HepG2 (cell line): ENCODE results near the gene SNAPIN. TPM values are rescaled to one million over a fixed set of nuclear protein-coding genes. Genes with fewer than 3 reads are reported as not detected.
A peak's percentile ranks its signal among the peaks of the same experiment; 100 is the strongest.

ENCODE experiments used
- ADNP ChIP-seq: sonication (generic); formaldehyde crosslinking; IDR thresholded peaks from 2 replicates; pipeline ENCODE4 v1.4.0; 2020; ENCODE audit warnings: missing genetic modification reagents
- AGO2 ChIP-seq: fragments of 200-400 bp; formaldehyde crosslinking; optimal IDR thresholded peaks from 2 replicates; pipeline ENCODE3; 2017; ENCODE audit warnings: mild to moderate bottlenecking, low read depth, low read length, moderate library complexity
- CERS6 ChIP-seq: sonication (generic); formaldehyde crosslinking; IDR thresholded peaks from 2 replicates; pipeline ENCODE4 v1.5.0; 2020; ENCODE audit warnings: missing genetic modification reagents
- EZH2 ChIP-seq: conservative IDR thresholded peaks from 2 replicates; pipeline ENCODE4 v1.6.1; 2012; ENCODE audit warnings: mild to moderate bottlenecking, low read depth, low read length, moderate library complexity
- FOSL2 ChIP-seq: sonication (generic); formaldehyde crosslinking; IDR thresholded peaks from 2 replicates; pipeline ENCODE4 v1.4.0; 2020; ENCODE audit warnings: missing genetic modification reagents
- HIVEP1 ChIP-seq: sonication (generic); formaldehyde crosslinking; IDR thresholded peaks from 2 replicates; pipeline ENCODE4 v1.4.0; 2020; ENCODE audit warnings: mild to moderate bottlenecking, missing genetic modification reagents
- HOXA3 ChIP-seq: sonication (generic); formaldehyde crosslinking; IDR thresholded peaks from 2 replicates; pipeline ENCODE4 v1.5.0; 2020; ENCODE audit warnings: missing genetic modification reagents
- KAT2B ChIP-seq: fragments of 150-350 bp; IDR thresholded peaks from 2 replicates; pipeline ENCODE4 v1.6.1; 2014; ENCODE audit warnings: low read depth, low read length, borderline replicate concordance
- KLF16 ChIP-seq, 2 experiments: sonication (generic) in 1 of 2; formaldehyde crosslinking in 1 of 2; IDR thresholded peaks; 2 replicates each; pipeline versions ENCODE4 v1.6.1 to v1.8.0; 2016 to 2023; ENCODE audit warnings: missing genetic modification reagents in 2 of 2, missing compliant biosample characterization in 1 of 2
- NCOA2 ChIP-seq: sonication (generic); formaldehyde crosslinking; IDR thresholded peaks from 2 replicates; pipeline ENCODE4 v1.8.0; 2022; ENCODE audit warnings: inconsistent platforms
- RBM22 ChIP-seq: fragments of 200-400 bp; formaldehyde crosslinking; optimal IDR thresholded peaks from 2 replicates; pipeline ENCODE3; 2017; ENCODE audit warnings: mild to moderate bottlenecking, low read length, moderate library complexity
- RFX5 ChIP-seq: IDR thresholded peaks from 2 replicates; pipeline ENCODE4 v1.6.1; 2011; ENCODE audit warnings: low read depth, low read length, improper control_type of control experiment
- RXRB ChIP-seq: IDR thresholded peaks from 2 replicates; pipeline ENCODE4 v1.6.1; 2016; ENCODE audit warnings: borderline replicate concordance, missing genetic modification reagents, missing compliant biosample characterization
- SSRP1 ChIP-seq: IDR thresholded peaks from 2 replicates; pipeline ENCODE4 v1.6.1; 2016; ENCODE audit warnings: control low read depth
- STAG1 ChIP-seq: sonication (generic); formaldehyde crosslinking; IDR thresholded peaks from 2 replicates; pipeline ENCODE4 v1.4.0; 2020; ENCODE audit warnings: missing genetic modification reagents
- ZFP36 ChIP-seq: fragments of 150-350 bp; IDR thresholded peaks from 2 replicates; pipeline ENCODE4 v1.6.1; 2018; ENCODE audit warnings: borderline replicate concordance, low read length, low read depth; ENCODE audit not compliant: partially characterized antibody
- ZFP90 ChIP-seq: sonication (generic); formaldehyde crosslinking; IDR thresholded peaks from 2 replicates; pipeline ENCODE4 v1.8.0; 2022; ENCODE audit warnings: missing genetic modification reagents, mild to moderate bottlenecking, inconsistent platforms, borderline replicate concordance
- ZIK1 ChIP-seq: sonication (generic); formaldehyde crosslinking; IDR thresholded peaks from 2 replicates; pipeline ENCODE4 v1.5.0; 2020; ENCODE audit warnings: mild to moderate bottlenecking, low read depth, missing genetic modification reagents, borderline replicate concordance
- ZNF138 ChIP-seq: sonication (generic); formaldehyde crosslinking; IDR thresholded peaks from 2 replicates; pipeline ENCODE4 v1.5.0; 2020; ENCODE audit warnings: mild to moderate bottlenecking, low read depth, missing genetic modification reagents
- ZNF225 ChIP-seq: sonication (generic); formaldehyde crosslinking; IDR thresholded peaks from 2 replicates; pipeline ENCODE4 v1.4.0; 2020; ENCODE audit warnings: mild to moderate bottlenecking, missing genetic modification reagents
- ZNF446 ChIP-seq: sonication (generic); formaldehyde crosslinking; IDR thresholded peaks from 2 replicates; pipeline ENCODE4 v1.5.0; 2020; ENCODE audit warnings: mild to moderate bottlenecking, missing genetic modification reagents
- ZNF530 ChIP-seq: sonication (generic); formaldehyde crosslinking; IDR thresholded peaks from 2 replicates; pipeline ENCODE4 v1.5.0; 2020; ENCODE audit warnings: low read depth, mild to moderate bottlenecking, missing genetic modification reagents
- ZNF674 ChIP-seq: sonication (generic); formaldehyde crosslinking; IDR thresholded peaks from 2 replicates; pipeline ENCODE4 v1.5.0; 2020; ENCODE audit warnings: low read depth, mild to moderate bottlenecking, missing genetic modification reagents
- ZNF710 ChIP-seq: sonication (generic); formaldehyde crosslinking; IDR thresholded peaks from 2 replicates; pipeline ENCODE4 v1.5.0; 2020; ENCODE audit warnings: mild to moderate bottlenecking, missing genetic modification reagents, borderline replicate concordance
- ZNF792 ChIP-seq: IDR thresholded peaks from 2 replicates; pipeline ENCODE4 v1.6.1; 2016
- ZNF83 ChIP-seq: sonication (generic); formaldehyde crosslinking; IDR thresholded peaks from 2 replicates; pipeline ENCODE4 v1.4.0; 2020; ENCODE audit warnings: missing genetic modification reagents, mild to moderate bottlenecking, borderline replicate concordance
- polyA plus RNA-seq, 8 experiments: library from polyadenylated mRNA; depleted of rRNA in 3 of 8; stranded (reverse) in 7 of 8; unstranded in 1 of 8; fragments of >200 nt; fragmentation: Illumina TruSeq in 4 of 8; extraction: Trizol in 4 of 8; gene quantifications; 2 replicates each; pipeline versions ENCODE4 v1.2.1 to v1.2.3, GENCODE V29; 2011 to 2016; ENCODE audit warnings: low read depth in 4 of 8, missing spikeins in 1 of 8, mixed read lengths in 1 of 8; ENCODE audit not compliant: insufficient read depth in 1 of 8
- total RNA-seq, 5 experiments: library from RNA; depleted of rRNA; stranded (reverse); fragments of >200 nt; fragmentation: Illumina TruSeq; extraction: Trizol; gene quantifications; 2 replicates each; pipeline ENCODE4 v1.2.3, GENCODE V29; 2016; ENCODE audit warnings: low read depth in 1 of 5
- TF ChIP-seq, protein P1 (sequence below): sonication (generic); formaldehyde crosslinking; IDR thresholded peaks from 2 replicates; pipeline ENCODE4 v1.9.0; 2021; ENCODE audit warnings: missing genetic modification reagents, mild to moderate bottlenecking, borderline replicate concordance

SNAPIN gene
- total and polyA plus RNA-seq, 2 of the 13 experiments (the other 11 are each of a cell fraction or from before 2014, with no cell fraction given) = 23.9 to 25.7 TPM

GRCh38 chr1:153633754-153634665, 24.5 kb upstream of the SNAPIN start, which contains the start of gene CHTOP (continued):
- 0 out of 2 replicates have a peak, but pooled peaks have one; percentile 68 for TF ChIP-seq ZIK1
- TF ChIP-seq RBM22 = no peak
- TF ChIP-seq KLF16 (CRISPR knock-in tag; IDR thresholded peaks at IDR 0.05) = peak; percentile 37 to 46; a peak in 1 of 4 replicates
- TF ChIP-seq ZNF792 (CRISPR knock-in tag) = peak; percentile 51; the same call in 1 of the 2 replicates
- no peak for TF ChIP-seq EZH2
- 0 out of 2 replicates have a peak, but pooled peaks have one; percentile 13 for TF ChIP-seq NCOA2 (CRISPR knock-in tag)
- 0 out of 2 replicates have a peak, but pooled peaks have one; percentile 4 for TF ChIP-seq RFX5
- no peak; the same call in 1 of the 2 replicates for TF ChIP-seq ZNF710 (CRISPR knock-in tag)
- no peak for TF ChIP-seq CERS6
- peak; percentile 87 for TF ChIP-seq ZNF138
- peak; percentile 100 for TF ChIP-seq HOXA3
- TF ChIP-seq SSRP1 (CRISPR knock-in tag) = no peak
- TF ChIP-seq KAT2B = no peak
- TF ChIP-seq ZNF225 (CRISPR knock-in tag) = 0 out of 2 replicates have a peak, but pooled peaks have one; percentile 31
- TF ChIP-seq RXRB (CRISPR knock-in tag) = peak; percentile 39; the same call in 1 of the 2 replicates
- TF ChIP-seq, protein P1, sequence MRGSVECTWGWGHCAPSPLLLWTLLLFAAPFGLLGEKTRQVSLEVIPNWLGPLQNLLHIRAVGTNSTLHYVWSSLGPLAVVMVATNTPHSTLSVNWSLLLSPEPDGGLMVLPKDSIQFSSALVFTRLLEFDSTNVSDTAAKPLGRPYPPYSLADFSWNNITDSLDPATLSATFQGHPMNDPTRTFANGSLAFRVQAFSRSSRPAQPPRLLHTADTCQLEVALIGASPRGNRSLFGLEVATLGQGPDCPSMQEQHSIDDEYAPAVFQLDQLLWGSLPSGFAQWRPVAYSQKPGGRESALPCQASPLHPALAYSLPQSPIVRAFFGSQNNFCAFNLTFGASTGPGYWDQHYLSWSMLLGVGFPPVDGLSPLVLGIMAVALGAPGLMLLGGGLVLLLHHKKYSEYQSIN = no peak
- TF ChIP-seq STAG1 = no peak
- TF ChIP-seq ZNF674 (CRISPR knock-in tag) = no peak
- no peak for TF ChIP-seq FOSL2 (CRISPR knock-in tag)
- TF ChIP-seq ZNF83 (CRISPR knock-in tag) = no peak
- TF ChIP-seq ZFP36 = no peak
- TF ChIP-seq AGO2 = peak; percentile 99
- TF ChIP-seq ZNF530 (CRISPR knock-in tag) = no peak
- 0 out of 2 replicates have a peak, but pooled peaks have one; percentile 25 for TF ChIP-seq ZFP90 (CRISPR knock-in tag)
- TF ChIP-seq ZNF446 (CRISPR knock-in tag) = no peak
- TF ChIP-seq ADNP (CRISPR knock-in tag) = no peak
- peak; percentile 75 for TF ChIP-seq HIVEP1
